WTC11 (cell line): Measurements from ENCODE around the gene FBXO36.

ENCODE experiments used
- AFF4 ChIP-seq: sonication (generic); formaldehyde crosslinking; IDR thresholded peaks from 2 replicates; pipeline ENCODE4 v1.8.1; 2023; ENCODE audit warnings: mild to moderate bottlenecking, missing genetic modification reagents, borderline replicate concordance
- ESRRA ChIP-seq: sonication (generic); formaldehyde crosslinking; IDR thresholded peaks from 2 replicates; pipeline ENCODE4 v1.8.1; 2022; ENCODE audit warnings: mild to moderate bottlenecking, missing genetic modification reagents, borderline replicate concordance
- NR1H2 ChIP-seq: sonication (generic); formaldehyde crosslinking; IDR thresholded peaks from 2 replicates; pipeline ENCODE4 v1.9.0; 2021; ENCODE audit warnings: mild to moderate bottlenecking, moderate library complexity, missing genetic modification reagents
- NR3C1 ChIP-seq: sonication (generic); formaldehyde crosslinking; conservative IDR thresholded peaks from 2 replicates; pipeline ENCODE4 v1.8.1; 2023; ENCODE audit warnings: low read depth, mild to moderate bottlenecking, missing genetic modification reagents
- TF ChIP-seq, protein P1 (sequence below): fragments of 200-600 bp; IDR thresholded peaks from 2 replicates; pipeline ENCODE4 v1.8.0; 2022; ENCODE audit warnings: antibody characterized with exemption

DNA sequence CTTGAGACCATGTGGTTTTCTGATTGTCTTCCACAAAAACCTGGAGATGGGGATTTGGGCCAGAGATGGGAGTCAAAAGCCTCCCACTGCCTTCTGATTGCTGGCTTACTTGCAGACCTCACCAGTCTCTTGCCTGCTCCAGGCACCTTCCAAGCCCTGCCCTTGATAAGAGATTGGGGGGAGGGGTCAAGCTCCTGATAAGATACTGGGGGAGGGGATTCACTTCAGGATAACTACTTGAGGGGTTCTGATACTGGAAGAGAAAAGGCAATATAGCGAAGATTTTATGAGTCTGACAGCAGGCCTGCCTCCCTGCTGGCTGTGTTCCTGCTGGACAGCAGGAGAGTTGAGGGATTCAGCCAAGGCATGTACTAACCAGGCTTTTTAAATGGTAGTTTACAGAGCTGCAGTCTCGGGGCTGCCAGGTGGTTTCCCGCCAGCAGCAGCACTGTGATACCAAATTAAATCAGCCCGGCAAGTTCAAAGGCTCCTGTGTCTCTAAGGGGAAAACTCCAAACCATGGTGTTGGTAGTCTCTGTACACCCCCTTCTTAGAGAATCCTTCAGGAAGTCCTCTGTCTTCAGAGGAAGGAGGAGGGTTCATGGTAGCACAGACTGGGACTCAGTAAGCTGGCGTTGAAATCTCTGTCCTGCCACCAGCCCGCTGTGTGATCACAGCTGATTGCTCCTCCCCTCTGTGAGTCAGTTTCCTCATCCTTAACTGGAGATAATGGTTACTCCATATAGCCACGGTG is 58.3 kb downstream of the FBXO36 start:
- TF ChIP-seq NR3C1 (CRISPR knock-in tag) (no peak), NR1H2 (CRISPR knock-in tag) (no peak), AFF4 (CRISPR knock-in tag) (no peak), ESRRA (CRISPR knock-in tag) (no peak)
- TF ChIP-seq, protein P1, sequence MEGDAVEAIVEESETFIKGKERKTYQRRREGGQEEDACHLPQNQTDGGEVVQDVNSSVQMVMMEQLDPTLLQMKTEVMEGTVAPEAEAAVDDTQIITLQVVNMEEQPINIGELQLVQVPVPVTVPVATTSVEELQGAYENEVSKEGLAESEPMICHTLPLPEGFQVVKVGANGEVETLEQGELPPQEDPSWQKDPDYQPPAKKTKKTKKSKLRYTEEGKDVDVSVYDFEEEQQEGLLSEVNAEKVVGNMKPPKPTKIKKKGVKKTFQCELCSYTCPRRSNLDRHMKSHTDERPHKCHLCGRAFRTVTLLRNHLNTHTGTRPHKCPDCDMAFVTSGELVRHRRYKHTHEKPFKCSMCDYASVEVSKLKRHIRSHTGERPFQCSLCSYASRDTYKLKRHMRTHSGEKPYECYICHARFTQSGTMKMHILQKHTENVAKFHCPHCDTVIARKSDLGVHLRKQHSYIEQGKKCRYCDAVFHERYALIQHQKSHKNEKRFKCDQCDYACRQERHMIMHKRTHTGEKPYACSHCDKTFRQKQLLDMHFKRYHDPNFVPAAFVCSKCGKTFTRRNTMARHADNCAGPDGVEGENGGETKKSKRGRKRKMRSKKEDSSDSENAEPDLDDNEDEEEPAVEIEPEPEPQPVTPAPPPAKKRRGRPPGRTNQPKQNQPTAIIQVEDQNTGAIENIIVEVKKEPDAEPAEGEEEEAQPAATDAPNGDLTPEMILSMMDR = no peak
